HG02798 (cell line): ENCODE data around the gene MAGI3.
"Not testable (repeated sequence)": the region's sequence is repeated elsewhere in the genome, so short reads cannot be mapped to it uniquely, and the experiment has no call there.

ENCODE experiments used
- ATAC-seq: cut with Tn5 transposase; IDR thresholded peaks from one replicate; pipeline ENCODE4 v1.9.1; 2021; ENCODE audit warnings: mild to moderate bottlenecking; ENCODE audit not compliant: unreplicated experiment, poor library complexity

The MAGI3 gene

GRCh38 chr1:113396585-113396984 is 6.3 kb downstream of the MAGI3 start:
- no peak for ATAC-seq

DNA sequence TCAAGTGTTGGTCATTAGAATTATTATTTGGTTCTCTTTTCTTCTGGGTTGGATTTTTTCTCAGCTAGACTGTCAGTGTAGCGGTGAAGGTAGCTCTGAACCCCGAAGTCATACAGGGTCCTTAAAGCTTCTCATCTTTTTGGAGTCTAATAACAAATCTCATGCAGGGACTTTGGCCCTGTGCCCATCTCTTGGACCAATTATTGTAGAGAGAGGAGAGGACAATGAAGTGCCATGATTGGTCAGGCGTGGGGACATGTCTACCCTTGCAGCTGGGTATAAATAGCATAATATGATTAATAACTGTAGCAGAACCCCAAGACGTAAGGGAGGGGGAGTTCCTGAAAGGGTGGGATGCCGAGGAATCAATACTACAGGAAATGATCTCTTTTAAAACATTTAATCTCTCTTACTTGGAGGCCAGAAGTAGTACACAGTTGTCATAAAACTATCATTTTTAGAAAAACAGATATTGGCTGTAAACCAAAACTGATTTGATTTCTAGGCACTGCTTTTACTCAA is 8.8 kb downstream of the MAGI3 start:
- no peak for ATAC-seq

DNA sequence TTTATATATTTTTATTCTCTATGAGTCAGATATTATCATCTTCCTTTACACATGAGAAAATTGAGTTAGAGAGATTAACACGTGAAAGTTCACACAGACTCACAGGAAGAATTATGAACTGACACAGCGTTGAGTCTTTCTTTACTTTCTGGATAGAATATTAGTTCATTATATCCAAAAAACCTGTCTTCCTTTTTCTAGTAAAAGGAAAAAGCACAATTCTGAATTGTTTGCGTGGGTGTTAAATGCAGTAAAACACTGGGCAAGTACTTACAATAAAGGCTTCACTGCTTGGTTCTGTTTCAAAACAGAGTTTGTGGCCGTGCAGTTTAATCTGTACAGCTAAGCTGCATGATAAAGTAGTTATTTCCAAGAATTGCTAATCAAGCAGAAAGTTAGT is 10.8 kb downstream of the MAGI3 start:
- ATAC-seq = no peak

DNA sequence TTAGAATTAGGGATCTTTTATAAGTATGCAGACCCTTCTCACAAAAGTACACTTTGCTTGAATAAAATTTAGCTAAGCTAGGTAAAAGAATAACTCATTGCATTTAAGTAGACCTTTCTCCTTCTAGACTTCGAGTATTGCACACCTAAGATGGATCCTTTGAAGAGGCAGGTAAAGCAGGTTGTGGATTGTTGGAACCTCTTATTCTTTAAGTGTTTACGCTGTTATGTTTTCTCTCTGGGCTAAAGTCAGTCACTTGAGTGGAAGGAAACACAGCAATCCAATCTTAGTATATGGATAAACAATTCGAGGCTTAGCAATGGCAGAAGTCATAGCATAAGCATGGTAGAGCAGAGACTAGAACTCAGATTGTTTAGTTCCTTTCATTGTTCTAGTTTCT is 11.4 kb downstream of the MAGI3 start:
- no peak for ATAC-seq

DNA sequence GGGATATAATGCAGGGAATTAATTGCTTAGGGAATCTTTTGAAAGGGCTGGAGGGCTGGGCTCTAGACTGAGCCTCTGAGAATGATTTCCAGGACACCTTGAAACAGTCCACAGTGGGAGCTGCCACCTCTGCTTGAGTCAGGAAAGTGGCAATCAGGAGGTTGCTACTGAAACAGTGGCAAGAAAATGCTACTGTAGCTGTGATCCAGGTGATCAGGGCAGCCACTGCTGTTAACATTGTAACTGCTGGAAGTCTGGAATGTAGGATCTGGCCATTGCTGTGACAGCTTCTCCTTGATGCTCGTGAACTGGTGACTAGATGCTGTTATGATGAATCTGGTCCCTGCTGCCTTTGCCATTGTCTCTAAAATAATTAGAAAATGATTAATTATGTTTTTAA is 12.8 kb downstream of the MAGI3 start:
- ATAC-seq = no peak

- no peak for ATAC-seq
Measured at GRCh38 chr1:113405573-113405972, 15.3 kb downstream of the MAGI3 start.

DNA sequence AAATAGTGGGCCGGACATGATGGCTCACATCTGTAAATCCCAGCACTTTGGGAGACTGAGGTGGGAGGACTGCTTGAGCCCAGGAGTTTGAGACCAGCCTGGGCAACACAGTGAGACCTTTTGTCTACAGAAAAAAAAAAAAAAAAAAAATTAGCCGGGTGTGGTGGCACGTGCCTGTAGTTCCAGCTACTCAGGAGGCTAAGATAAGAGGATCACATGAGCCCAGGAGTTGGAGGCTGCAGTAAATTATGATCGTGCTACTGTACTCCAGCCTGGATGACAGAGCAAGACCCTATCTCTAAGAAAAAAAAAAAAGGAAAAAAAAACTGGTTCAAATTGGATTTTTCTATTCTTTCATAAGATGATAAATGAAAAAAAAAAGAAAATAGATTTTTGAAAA is 15.8 kb downstream of the MAGI3 start:
- not testable (repeated sequence) for ATAC-seq

DNA sequence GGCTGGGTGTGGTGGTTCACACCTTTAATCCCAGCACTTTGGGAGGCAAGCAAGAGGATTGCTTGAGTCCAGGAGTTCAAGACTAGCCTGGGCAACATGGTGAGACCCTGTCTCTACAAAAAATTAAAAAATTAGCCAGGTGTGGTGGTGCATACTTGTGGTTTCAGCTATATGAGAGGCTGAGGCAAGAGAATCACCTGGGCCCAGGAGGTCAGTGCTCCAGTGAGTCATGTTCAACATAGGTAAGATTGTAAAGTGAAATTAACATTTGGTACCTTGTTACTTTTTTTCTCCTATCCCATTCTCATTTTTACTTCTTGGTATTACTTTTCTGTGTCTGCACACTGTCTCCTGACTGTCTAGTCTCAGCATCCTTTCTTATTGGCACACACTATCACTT is 19.0 kb downstream of the MAGI3 start:
- ATAC-seq = no peak

DNA sequence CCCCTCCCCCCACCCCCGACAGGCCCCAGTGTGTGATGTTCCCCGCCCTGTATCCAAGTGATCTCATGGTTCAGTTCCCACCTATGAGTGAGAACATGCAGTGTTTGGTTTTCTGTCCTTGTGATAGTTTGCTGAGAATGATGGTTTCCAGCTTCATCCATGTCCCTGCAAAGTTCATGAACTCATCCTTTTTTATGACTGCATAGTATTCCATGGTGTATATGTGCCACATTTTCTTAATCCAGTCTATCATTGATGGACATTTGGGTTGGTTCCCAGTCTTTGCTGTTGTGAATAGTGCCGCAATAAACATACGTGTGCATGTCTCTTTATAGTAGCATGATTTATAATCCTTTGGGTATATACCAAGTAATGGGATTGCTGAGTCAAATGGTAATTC is 21.7 kb downstream of the MAGI3 start:
- ATAC-seq = not testable (repeated sequence)

- no peak for ATAC-seq
Measured at GRCh38 chr1:113415310-113416070, 25.2 kb downstream of the MAGI3 start.

- not testable (repeated sequence) for ATAC-seq
Measured at GRCh38 chr1:113416071-113416470, 25.8 kb downstream of the MAGI3 start.

DNA sequence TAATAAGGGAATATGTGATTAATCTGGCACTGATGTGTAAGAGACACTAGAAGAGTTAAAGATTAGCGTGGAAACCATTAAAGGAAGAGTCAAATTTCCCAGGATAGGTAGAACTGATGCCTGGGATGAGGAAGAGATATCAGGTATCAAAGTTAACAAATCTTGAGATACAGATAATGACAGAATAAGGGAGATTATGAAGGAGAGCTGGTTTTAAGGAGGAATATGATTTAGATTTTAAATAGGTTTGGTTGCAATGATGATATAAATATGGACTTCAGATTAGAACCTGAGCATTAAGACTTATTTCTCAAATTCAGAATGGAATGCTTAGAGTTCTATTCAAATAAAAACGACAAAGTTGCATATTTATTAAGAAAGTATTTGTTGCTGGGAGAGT is 26.2 kb downstream of the MAGI3 start:
- ATAC-seq = no peak

- no peak for ATAC-seq
Measured at GRCh38 chr1:113422315-113423068, 32.2 kb downstream of the MAGI3 start.

GRCh38 chr1:113423826-113424225 is 33.5 kb downstream of the MAGI3 start:
- no peak for ATAC-seq

- no peak for ATAC-seq
Measured at GRCh38 chr1:113429461-113430153, 39.3 kb downstream of the MAGI3 start.

GRCh38 chr1:113433184-113433583 is 42.9 kb downstream of the MAGI3 start:
- ATAC-seq = no peak

GRCh38 chr1:113434081-113434873 is 44.0 kb downstream of the MAGI3 start:
- no peak for ATAC-seq

GRCh38 chr1:113434874-113435175 is 44.5 kb downstream of the MAGI3 start:
- no peak for ATAC-seq

DNA sequence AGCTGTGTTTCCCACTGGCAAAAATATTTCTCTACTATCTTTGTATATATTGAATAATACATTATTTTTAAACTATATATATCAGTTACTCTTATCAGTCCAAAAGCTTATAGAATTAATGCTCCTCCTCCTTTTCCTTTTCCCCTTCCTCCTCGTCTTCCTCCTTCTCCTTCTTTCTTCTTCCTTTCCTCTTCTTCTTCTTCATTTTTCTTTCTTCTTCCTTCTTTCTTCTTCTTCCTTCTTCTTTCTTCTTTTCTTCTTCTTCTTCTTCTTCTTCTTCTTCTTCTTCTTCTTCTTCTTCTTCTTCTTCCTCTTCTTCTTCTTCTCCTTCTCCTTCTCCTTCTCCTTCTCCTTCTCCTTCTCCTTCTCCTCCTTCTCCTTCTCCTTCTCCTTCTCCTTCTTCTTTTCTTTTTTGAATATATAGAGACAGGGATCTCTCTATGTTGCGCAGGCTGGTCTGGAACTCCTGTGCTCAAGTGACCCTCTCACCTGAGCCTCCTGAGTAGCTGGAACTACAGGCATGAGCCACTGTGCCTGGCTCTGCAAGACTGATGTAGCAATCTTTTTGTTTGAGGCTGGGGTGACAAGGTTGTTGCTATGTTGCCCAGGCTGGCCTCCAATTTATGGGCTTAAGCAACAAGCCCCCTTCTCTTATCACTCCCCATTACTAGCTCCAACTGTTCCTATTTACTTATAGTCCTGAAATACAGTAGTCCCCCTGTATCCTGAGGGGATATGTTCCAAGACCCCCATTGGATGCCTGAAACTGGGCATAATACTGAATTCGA is 47.4 kb downstream of the MAGI3 start:
- no peak for ATAC-seq
